Kidney epithelial cell (primary cell): ENCODE measurements around the gene HESX1. TPM values are rescaled to one million over a fixed set of nuclear protein-coding genes. Genes with fewer than 3 reads are reported as not detected.

Experiments used
- DNase-seq: peaks from one replicate; pipeline ENCODE4 v3.0.0-alpha.2; 2010; ENCODE audit warnings: low read depth
- H3K27me3 ChIP-seq: 2 replicates; pipeline ENCODE4 v1.6.0; 2011; ENCODE audit warnings: low read length; ENCODE audit not compliant: control insufficient read depth, insufficient read depth
- H3K36me3 ChIP-seq: 2 replicates; pipeline ENCODE4 v1.5.1; 2011; ENCODE audit warnings: low read length; ENCODE audit not compliant: control insufficient read depth, insufficient read depth
- H3K4me3 ChIP-seq: 2 replicates; pipeline ENCODE4 v1.5.1; 2011; ENCODE audit warnings: low read depth, mild to moderate bottlenecking, control low read depth, low read length
- total RNA-seq: library from RNA; depleted of rRNA; stranded (reverse); fragments of >200 nt; gene quantifications from 2 replicates; pipeline ENCODE4 v1.2.3, GENCODE V29; 2015
- TF ChIP-seq, protein P1 (sequence below): IDR thresholded peaks from 2 replicates; pipeline ENCODE4 v1.5.1; 2011; ENCODE audit warnings: mild to moderate bottlenecking, moderate library complexity, low read length, control low read depth, inconsistent platforms; ENCODE audit not compliant: insufficient read depth, poor library complexity, severe bottlenecking

HESX1 gene
- total RNA-seq: 2.9 and 3.8 TPM in 2 replicates

DNA sequence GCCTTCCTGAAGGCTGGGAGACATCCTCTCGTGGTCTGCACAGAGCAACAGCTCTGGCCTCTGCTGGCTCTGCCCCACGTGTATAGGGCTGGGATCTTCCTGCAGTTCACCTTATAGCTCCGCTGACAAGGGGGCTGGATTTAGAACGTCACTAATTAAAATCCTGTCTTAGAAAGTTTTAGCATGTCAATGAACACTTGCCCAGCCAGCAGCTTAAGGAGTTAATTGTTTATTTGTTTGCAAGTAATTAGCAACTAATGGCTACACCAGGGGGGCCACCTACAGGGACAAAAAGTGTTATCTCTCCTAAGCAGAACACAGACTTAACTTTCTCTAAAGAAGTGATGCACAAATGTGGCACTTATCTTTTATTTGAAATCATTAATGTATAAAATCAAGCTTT, at the start of gene HESX1:
TSS of gene HESX1 (minus strand) at position 84 of the 403 bp plus-strand sequence. CDS start at position 24, 60 bp downstream.
- no peak within 1 kb of the TSS for H3K4me3 ChIP-seq
- no peak for DNase-seq
- no peaks in the 10 kb centered on the region for H3K36me3 ChIP-seq
- no peaks in the 10 kb centered on the region for H3K27me3 ChIP-seq
- TF ChIP-seq, protein P1, sequence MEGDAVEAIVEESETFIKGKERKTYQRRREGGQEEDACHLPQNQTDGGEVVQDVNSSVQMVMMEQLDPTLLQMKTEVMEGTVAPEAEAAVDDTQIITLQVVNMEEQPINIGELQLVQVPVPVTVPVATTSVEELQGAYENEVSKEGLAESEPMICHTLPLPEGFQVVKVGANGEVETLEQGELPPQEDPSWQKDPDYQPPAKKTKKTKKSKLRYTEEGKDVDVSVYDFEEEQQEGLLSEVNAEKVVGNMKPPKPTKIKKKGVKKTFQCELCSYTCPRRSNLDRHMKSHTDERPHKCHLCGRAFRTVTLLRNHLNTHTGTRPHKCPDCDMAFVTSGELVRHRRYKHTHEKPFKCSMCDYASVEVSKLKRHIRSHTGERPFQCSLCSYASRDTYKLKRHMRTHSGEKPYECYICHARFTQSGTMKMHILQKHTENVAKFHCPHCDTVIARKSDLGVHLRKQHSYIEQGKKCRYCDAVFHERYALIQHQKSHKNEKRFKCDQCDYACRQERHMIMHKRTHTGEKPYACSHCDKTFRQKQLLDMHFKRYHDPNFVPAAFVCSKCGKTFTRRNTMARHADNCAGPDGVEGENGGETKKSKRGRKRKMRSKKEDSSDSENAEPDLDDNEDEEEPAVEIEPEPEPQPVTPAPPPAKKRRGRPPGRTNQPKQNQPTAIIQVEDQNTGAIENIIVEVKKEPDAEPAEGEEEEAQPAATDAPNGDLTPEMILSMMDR: no peak

GRCh38 chr3:57244946-57245345, 45.2 kb upstream of the HESX1 start:
- TF ChIP-seq, protein P1: no peak
- Histone ChIP-seq H3K4me3 (no peak overlapping the region), H3K36me3 (no peaks in the 10 kb centered on the region), H3K27me3 (no peaks in the 10 kb centered on the region)
- DNase-seq: no peak

- Histone ChIP-seq H3K4me3 (no peak overlapping the region), H3K36me3 (no peaks in the 10 kb centered on the region), H3K27me3 (no peaks in the 10 kb centered on the region)
- TF ChIP-seq, protein P1: no peak
- DNase-seq: no peak
These were observed 35.1 kb upstream of the HESX1 start for GRCh38 chr3:57234613-57235575.

DNA sequence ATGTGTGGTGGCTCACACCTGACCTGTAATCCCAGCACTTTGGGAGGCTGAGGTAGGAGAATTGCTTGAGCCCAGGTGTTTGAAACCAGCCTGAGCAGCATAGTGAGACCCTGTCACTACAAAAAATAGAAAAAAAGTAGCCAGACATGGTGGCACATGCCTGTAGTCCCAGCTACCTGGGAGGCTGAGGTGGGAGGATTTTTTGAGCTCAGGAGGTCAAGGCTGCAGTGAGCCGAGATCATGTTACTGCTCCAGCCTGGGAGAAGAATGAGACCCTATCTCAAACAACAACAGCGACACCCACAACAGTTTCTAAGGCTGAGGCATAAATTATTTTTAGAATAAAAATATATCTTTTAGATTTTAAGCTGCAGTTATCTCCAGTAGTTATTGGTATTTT, 34.0 kb upstream of the HESX1 start:
- DNase-seq: no peak
- TF ChIP-seq, protein P1: no peak
- no peaks in the 10 kb centered on the region for H3K36me3 ChIP-seq
- no peaks in the 10 kb centered on the region for H3K27me3 ChIP-seq
- no peak overlapping the region for H3K4me3 ChIP-seq

GRCh38 chr3:57230006-57230405, 30.2 kb upstream of the HESX1 start:
- TF ChIP-seq, protein P1: no peak
- H3K4me3 ChIP-seq: no peak overlapping the region
- H3K36me3 ChIP-seq: no peaks in the 10 kb centered on the region
- no peaks in the 10 kb centered on the region for H3K27me3 ChIP-seq
- no peak for DNase-seq
